ENCODE results near the gene TNFRSF1A.

GRCh38 chr12:6363330-6364043 is 21.6 kb upstream of the TNFRSF1A start:
- TF ChIP-seq, protein P1, sequence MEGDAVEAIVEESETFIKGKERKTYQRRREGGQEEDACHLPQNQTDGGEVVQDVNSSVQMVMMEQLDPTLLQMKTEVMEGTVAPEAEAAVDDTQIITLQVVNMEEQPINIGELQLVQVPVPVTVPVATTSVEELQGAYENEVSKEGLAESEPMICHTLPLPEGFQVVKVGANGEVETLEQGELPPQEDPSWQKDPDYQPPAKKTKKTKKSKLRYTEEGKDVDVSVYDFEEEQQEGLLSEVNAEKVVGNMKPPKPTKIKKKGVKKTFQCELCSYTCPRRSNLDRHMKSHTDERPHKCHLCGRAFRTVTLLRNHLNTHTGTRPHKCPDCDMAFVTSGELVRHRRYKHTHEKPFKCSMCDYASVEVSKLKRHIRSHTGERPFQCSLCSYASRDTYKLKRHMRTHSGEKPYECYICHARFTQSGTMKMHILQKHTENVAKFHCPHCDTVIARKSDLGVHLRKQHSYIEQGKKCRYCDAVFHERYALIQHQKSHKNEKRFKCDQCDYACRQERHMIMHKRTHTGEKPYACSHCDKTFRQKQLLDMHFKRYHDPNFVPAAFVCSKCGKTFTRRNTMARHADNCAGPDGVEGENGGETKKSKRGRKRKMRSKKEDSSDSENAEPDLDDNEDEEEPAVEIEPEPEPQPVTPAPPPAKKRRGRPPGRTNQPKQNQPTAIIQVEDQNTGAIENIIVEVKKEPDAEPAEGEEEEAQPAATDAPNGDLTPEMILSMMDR (IDR thresholded peaks at IDR 0.05) = no peak
- TF ChIP-seq POLR2A (IDR thresholded peaks at IDR 0.05) = peak in 1 of 2 donors; percentile 42
- no peak for TF ChIP-seq EP300 (IDR thresholded peaks at IDR 0.05)
- peak; percentile 68 to 92 (median 90) for TF ChIP-seq POLR2AphosphoS5 (IDR thresholded peaks at IDR 0.05)

All from sigmoid colon (tissue), 4 donors.